HG02852 (cell line): ENCODE results near the gene ZNF423.
A peak's percentile ranks its signal among the peaks of the same experiment; 100 is the strongest.
"Not testable (repeated sequence)": the region's sequence is repeated elsewhere in the genome, so short reads cannot be mapped to it uniquely, and the experiment has no call there.

Experiments
- ATAC-seq: cut with Tn5 transposase; IDR thresholded peaks from one replicate; pipeline ENCODE4 v1.9.1; 2021; ENCODE audit warnings: mild to moderate bottlenecking, moderate library complexity; ENCODE audit not compliant: unreplicated experiment

ZNF423 gene

GRCh38 chr16:49871824-49872223 lies 15.9 kb upstream of the ZNF423 start:
- not testable (repeated sequence) for ATAC-seq

GRCh38 chr16:49869731-49870130 lies 13.8 kb upstream of the ZNF423 start:
- ATAC-seq: no peak

GRCh38 chr16:49867796-49868668 lies 12.1 kb upstream of the ZNF423 start:
- ATAC-seq: no peak

DNA sequence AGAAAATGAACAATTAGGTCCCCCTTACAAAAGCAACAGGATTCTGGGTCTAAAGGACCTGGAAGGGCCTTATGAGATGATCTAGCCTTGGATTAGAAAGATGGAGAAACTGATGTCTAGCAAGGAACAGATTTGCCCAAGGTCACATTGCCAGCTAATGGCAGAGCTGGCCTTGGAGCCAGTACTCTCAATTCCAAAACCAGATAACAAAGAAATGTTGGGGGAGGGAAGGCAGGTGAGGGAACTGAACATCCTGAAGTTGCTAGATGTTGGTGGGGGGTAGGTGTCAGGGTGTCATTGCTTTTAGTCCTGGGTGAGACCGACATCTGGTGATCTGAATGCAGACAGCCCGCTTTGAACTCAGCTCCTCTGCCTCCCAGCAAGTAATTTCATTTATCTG lies 11.3 kb upstream of the ZNF423 start:
- no peak for ATAC-seq

GRCh38 chr16:49866595-49867071 lies 10.7 kb upstream of the ZNF423 start:
- ATAC-seq: no peak

DNA sequence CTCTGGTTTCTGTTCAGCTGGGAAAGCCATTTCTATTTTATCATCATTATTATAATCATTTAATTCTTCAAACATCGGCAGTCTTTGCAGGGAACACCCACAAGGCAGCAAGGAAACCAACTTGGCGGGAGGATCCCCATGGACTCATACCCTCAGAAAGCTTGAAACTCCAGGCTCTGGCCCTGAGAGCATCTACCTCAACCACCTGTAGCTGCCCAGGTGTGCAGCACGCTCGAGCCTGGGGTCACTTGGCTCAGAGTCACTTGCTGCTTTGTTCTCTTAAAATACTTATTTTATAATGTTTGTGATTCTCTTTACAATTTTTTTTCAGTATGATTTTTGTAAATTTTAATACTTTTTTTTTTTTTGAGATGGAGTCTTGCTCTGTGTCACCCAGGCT lies 6.8 kb upstream of the ZNF423 start:
- ATAC-seq: no peak

GRCh38 chr16:49861299-49861698 lies 5.4 kb upstream of the ZNF423 start:
- no peak for ATAC-seq

GRCh38 chr16:49860593-49860992 lies 4.7 kb upstream of the ZNF423 start:
- no peak for ATAC-seq

- no peak for ATAC-seq
Observed at GRCh38 chr16:49859125-49859811, 3.4 kb upstream of the ZNF423 start.

DNA sequence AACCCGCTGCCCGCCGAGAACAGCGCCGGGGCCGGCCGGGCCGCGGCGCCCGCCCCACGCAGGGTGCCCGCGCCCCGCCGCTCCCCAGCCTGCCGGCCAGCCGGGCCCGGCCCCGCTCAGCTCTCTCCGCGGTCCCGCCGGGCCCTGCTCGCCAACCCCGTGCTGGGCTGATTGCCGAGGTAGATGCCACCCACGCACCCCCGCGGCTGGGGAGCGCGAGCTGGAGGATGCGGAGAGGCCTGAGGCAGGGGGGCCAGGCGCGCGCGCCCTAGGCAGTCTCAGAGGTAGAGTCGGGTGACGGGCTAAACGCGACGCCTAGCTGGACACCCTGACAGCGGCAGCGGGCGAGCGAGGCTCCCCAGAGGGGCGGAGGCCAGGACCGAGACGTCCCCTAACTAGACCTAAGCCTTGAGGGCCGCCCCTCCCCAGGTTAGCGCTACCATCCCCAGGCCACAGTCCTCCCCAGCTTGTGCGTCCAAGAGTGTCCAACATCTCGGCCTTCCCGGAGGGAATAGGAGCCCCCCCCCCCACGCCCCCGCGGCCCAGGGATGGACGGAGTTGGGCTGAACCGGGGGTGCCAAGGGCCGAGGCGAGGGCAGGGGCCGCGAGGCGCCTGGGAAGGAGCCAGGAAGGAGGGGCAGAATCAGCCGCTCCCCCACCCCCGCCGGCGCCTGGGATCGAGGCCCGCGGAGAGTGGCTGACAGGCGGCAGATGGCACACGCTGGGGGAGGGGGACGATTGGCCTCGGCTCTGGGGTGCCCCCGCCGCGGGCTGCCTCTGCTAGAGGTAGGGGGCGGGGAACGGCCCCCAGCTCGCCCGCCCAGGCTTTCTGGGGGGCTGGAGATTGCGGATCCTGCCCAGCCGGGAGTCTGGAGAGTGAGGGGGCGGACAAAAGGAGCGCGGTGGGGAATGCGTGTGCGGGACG lies 2.5 kb upstream of the ZNF423 start:
- ATAC-seq: no peak

GRCh38 chr16:49857423-49858181 lies 1.7 kb upstream of the ZNF423 start:
- no peak for ATAC-seq

- no peak for ATAC-seq
Observed at GRCh38 chr16:49856672-49857330, 889 bp upstream of the ZNF423 start.

DNA sequence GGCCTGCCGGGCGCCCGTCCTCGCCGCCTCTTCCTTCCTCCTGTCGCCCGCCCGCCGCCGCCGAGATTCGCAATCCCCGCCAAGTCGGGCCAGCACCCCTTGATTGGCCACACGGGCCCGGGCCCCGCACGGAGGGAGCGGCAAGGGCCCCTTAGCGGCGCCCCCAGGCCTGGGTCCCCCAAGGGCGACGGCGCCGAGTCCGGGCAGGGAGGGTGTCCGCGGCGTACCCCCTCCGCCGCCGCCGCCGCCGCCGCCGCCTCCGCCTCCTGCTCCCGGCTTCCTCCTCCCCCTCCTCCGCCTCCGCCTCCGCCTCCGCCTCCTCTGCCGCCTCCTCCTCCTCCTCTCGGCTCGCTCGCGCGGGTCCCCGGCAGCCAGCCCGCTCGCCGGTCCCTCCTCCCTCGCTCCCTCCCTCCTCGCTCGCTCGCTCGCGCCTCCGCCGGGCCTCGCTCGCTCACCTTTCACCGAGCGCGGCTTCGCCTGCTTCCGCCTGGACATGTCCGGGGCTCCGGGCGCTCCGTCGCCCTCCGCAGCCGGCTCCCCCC lies 561 bp downstream of the ZNF423 start:
- peak; percentile 47 for ATAC-seq

- peak; percentile 9 for ATAC-seq
Observed at GRCh38 chr16:49854796-49855203, 1.1 kb downstream of the ZNF423 start.

GRCh38 chr16:49854188-49854795 lies 1.6 kb downstream of the ZNF423 start:
- no peak for ATAC-seq

- no peak for ATAC-seq
Observed at GRCh38 chr16:49852279-49852678, 3.6 kb downstream of the ZNF423 start.

GRCh38 chr16:49851468-49851787 lies 4.5 kb downstream of the ZNF423 start:
- no peak for ATAC-seq

DNA sequence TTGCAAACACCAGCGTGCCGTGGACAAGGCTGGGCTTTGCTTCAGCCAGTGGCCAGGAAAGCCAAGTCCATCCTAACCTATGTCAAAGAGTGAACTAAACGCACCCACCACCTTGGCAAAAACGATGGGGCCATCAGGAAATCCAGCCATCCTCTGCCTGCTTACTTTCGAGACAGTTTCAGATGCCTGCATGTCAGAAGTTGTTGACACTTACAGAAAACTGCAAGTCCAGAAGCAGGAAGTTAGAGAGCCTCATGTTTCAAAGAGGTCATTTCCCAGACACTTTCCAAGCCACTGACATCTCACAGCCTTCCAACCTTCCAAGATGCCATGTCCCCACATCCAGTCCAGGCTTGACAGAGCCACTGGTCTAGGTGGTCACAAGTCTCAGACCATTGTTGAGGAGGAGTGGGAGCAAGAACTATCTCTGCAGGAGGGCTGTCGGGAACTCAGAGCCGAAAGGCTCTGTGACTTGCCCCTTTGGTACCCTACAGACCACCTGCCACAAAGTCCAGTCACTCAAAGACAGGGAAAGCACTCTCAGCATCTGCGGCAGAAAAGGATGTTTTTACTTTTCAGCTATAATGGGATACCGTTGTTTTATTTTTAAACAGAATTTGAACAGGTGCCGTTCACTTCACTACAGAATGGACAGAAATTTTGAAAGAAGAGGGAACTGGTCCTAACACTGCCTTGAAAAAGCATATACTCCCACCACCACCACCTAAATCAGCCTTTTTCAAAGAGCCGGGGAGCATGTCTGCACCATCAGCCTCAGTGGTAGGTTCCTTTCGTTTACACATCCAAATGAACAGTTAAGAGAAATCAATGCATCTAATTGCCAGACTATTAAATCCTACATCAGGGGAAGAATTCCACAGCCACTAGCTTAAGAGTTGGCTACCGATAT lies 5.1 kb downstream of the ZNF423 start:
- ATAC-seq: no peak
